ENCODE results near the gene SCCPDH.

The SCCPDH gene

GRCh38 chr1:246797597-246797996 lies 73.4 kb downstream of the SCCPDH start:
- no peak for TF ChIP-seq CTCF (conservative IDR thresholded peaks at IDR 0.05; ENCODE audit: low read depth)
- CTCF ChIA-PET, result no interaction called here
- POLR2A ChIA-PET (ENCODE audit: low non-redundant PET), result no interaction called here

GRCh38 chr1:246798107-246798506 lies 73.9 kb downstream of the SCCPDH start:
- no peak for DNase-seq (ENCODE audit: low spot score)
- no peak for TF ChIP-seq CTCF (conservative IDR thresholded peaks at IDR 0.05; ENCODE audit: low read depth)
- ChIA-PET POLR2A (ENCODE audit: low non-redundant PET) (no interaction called here), CTCF (no interaction called here)
- no peak overlapping the region for H3K27ac ChIP-seq

More at GRCh38 chr1:246797597-246797996, 73.4 kb downstream of the SCCPDH start:
- no peak for DNase-seq (ENCODE audit: low spot score)
- no peak overlapping the region for H3K27ac ChIP-seq

GRCh38 chr1:246798606-246799496 lies 74.6 kb downstream of the SCCPDH start:
- TF ChIP-seq CTCF (conservative IDR thresholded peaks at IDR 0.05; ENCODE audit: low read depth), result no peak
- POLR2A ChIA-PET (ENCODE audit: low non-redundant PET), result interaction anchor here (0.6 kb wide), 1 partner anchor 28 kb away, joined by 4 read pairs; no protein-coding TSS in a partner anchor
- CTCF ChIA-PET, result interaction anchor here (0.9 kb wide), 1 partner anchor 122 kb away, joined by 4 read pairs; no protein-coding TSS in a partner anchor
- no peak for DNase-seq (ENCODE audit: low spot score)
- no peak overlapping the region for H3K27ac ChIP-seq

GRCh38 chr1:246800356-246800755 lies 76.1 kb downstream of the SCCPDH start:
- H3K27ac ChIP-seq, result no peak overlapping the region
- no peak for DNase-seq (ENCODE audit: low spot score)
- TF ChIP-seq CTCF (conservative IDR thresholded peaks at IDR 0.05; ENCODE audit: low read depth), result no peak
- ChIA-PET POLR2A (ENCODE audit: low non-redundant PET) (no interaction called here), CTCF (interaction anchor here (0.5 kb wide), 2 partner anchors 8 to 10 kb away, joined by 4 to 5 read pairs; no protein-coding TSS in a partner anchor)

- POLR2A ChIA-PET (ENCODE audit: low non-redundant PET), result no interaction called here
- CTCF ChIA-PET, result interaction anchor here (0.5 kb wide), 1 partner anchor 9 kb away, joined by 5 read pairs; no protein-coding TSS in a partner anchor
- no peak for TF ChIP-seq CTCF (conservative IDR thresholded peaks at IDR 0.05; ENCODE audit: low read depth)
Observed at GRCh38 chr1:246800756-246801155, 76.5 kb downstream of the SCCPDH start.

GRCh38 chr1:246801241-246802020 lies 77.2 kb downstream of the SCCPDH start:
- TF ChIP-seq CTCF (conservative IDR thresholded peaks at IDR 0.05; ENCODE audit: low read depth), result no peak
- CTCF ChIA-PET, result no interaction called here
- POLR2A ChIA-PET (ENCODE audit: low non-redundant PET), result no interaction called here
- DNase-seq (ENCODE audit: low spot score), result no peak
- no peak overlapping the region for H3K27ac ChIP-seq

More at GRCh38 chr1:246800756-246801155, 76.5 kb downstream of the SCCPDH start:
- H3K27ac ChIP-seq, result no peak overlapping the region
- no peak for DNase-seq (ENCODE audit: low spot score)

Data from RWPE1 (cell line).